GM13977 (cell line): ENCODE measurements around the gene MTHFD1L.

Experiments
- DNase-seq: peaks from one replicate; pipeline ENCODE4 v3.0.0; 2012; ENCODE audit warnings: low spot score
- in situ Hi-C: fragments of 300-500 bp; cut with MboI; formaldehyde crosslinking; loops from one replicate; pipeline ENCODE4 v1.12.0; 2022; ENCODE audit warnings: low sequenced_read_pairs, low pct_unique_long_range_greater_than_20kb, mixed read lengths, inconsistent platforms; ENCODE audit not compliant: unreplicated experiment
- TF ChIP-seq, protein P1 (sequence below): IDR thresholded peaks from 2 replicates; pipeline ENCODE4 v1.5.1; 2012; ENCODE audit warnings: mild to moderate bottlenecking, control low read depth; ENCODE audit not compliant: insufficient read depth; ENCODE audit errors: extremely low read depth, missing control alignments

Gene MTHFD1L

DNA sequence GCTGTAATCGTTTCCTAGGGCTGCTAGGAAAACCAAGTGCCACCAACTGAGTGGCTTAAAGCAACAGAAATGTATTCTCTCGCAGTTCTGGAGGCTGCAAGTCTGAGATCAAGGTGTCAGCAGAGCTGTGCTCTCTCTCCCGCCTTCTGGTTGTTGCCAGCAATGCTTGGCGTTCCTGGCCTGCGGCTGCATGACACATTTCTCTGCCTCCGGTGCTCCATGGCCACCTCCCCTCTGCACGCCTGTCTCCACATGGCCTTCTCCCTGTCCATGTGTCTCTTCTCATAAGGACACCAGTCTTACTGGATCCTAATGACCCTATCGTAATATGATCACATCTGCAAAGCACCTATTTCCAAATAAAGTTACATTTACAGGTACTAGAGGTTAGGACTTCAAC, 282.6 kb downstream of the MTHFD1L start:
- in situ Hi-C loops, result no loop called here
- no peak for DNase-seq
- TF ChIP-seq, protein P1, sequence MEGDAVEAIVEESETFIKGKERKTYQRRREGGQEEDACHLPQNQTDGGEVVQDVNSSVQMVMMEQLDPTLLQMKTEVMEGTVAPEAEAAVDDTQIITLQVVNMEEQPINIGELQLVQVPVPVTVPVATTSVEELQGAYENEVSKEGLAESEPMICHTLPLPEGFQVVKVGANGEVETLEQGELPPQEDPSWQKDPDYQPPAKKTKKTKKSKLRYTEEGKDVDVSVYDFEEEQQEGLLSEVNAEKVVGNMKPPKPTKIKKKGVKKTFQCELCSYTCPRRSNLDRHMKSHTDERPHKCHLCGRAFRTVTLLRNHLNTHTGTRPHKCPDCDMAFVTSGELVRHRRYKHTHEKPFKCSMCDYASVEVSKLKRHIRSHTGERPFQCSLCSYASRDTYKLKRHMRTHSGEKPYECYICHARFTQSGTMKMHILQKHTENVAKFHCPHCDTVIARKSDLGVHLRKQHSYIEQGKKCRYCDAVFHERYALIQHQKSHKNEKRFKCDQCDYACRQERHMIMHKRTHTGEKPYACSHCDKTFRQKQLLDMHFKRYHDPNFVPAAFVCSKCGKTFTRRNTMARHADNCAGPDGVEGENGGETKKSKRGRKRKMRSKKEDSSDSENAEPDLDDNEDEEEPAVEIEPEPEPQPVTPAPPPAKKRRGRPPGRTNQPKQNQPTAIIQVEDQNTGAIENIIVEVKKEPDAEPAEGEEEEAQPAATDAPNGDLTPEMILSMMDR, result no peak

DNA sequence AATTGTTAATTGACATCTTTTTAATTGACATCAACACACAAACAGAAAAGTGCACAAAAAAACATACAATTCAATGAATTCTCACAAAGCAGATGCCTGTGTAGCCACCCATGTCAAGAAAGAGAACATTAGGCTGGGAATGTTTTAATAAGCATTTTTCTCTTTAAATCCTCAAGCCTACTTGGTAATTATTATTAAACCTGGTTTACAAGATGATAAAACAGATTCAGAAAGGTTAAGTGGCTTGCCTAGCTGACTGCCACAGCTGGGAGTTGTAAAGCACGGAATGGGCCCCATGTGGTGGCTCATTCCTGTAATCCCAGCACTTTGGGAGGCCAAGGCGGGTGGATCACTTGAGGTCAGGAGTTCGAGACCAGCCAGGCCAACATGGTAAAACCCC, 284.3 kb downstream of the MTHFD1L start:
- TF ChIP-seq, protein P1, result no peak
- in situ Hi-C loops, result no loop called here
- DNase-seq, result no peak
